Pericardium fibroblast (primary cell): Measurements from ENCODE around the gene STRA8. TPM values are rescaled to one million over a fixed set of nuclear protein-coding genes. Genes with fewer than 3 reads are reported as not detected.

Source experiments
- total RNA-seq: library from RNA; depleted of rRNA; stranded (reverse); fragments of >200 nt; gene quantifications from 2 replicates; pipeline ENCODE4 v1.2.3, GENCODE V29; 2015

STRA8 gene, protein sequence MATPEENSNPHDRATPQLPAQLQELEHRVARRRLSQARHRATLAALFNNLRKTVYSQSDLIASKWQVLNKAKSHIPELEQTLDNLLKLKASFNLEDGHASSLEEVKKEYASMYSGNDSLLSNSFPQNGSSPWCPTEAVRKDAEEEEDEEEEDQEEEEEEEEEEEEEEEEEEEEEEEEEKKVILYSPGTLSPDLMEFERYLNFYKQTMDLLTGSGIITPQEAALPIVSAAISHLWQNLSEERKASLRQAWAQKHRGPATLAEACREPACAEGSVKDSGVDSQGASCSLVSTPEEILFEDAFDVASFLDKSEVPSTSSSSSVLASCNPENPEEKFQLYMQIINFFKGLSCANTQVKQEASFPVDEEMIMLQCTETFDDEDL
- total RNA-seq, result not detected in 2 replicates

DNA sequence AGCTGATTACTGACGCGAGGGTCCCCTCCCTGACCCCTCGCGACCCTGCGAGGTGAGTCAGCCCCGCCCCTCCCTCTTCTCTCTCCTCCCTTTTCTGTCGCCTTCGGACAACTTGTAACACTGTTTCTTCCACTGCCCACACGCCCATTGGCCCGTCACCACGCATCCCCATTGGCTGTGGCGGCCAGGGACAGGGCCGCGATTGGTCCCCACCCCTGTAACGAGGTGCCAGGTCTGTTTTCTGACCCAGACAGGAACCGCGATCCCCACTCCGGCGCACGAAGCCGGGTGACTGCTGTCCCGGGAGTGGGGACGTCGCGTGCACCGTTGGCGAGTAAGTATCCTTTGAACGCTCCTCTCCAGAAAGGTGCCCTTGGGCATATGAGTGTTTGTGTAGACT is at the start of gene STRA8:
TSS of gene STRA8 (plus strand) at position 269 of the 400 bp plus-strand sequence. CDS start 6,687 bp downstream, outside the sequence.

DNA sequence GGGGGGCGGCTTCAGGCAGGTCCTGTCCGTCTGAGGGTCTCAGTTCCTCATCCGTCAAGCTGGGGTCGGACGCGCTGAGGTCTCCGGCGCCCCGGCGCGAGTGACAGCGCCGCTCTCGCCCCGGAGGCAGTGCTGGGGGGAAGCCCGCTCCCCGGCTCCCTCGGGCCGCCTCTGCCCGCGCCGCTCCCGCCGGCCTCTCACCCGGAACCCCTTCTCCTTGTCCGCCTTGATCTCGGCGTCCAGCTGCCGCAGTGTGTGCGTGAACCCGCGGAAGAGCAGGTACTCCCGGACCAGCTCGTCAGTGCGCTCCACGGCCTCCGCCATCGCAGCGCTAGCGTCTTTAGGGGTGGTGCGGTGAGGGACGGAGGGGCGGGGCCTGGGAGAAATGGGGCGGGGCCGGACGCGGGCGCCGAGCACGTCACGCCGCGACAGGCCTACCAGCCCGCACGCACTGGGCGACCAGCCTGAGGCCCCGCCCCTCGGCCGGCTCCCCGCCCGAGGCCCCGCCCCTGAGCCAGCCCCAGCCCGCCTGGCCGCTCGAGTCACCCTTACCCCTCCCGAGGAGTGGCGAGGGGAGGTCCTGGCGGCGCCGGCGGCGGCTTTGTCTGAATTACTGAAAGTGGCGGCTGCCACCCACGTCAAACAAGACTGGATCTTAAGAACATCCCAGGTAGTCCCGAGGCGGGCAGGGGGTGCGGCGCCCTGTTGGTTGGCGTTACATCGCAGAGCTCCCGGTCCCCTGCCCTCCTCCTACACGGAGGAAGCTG is 22.3 kb upstream of the STRA8 start, which contains the start of gene WDR91:
TSS of gene WDR91 (minus strand) at position 348 of the 767 bp plus-strand sequence. CDS start at position 324, 24 bp downstream.

Other genes with a start within 250 kb of the STRA8 start
- gene AGBL3, start 247.3 kb upstream of the STRA8 start, total RNA-seq, result 0.58 TPM in 1 of 2 replicates, not detected in the other
- gene TMEM140, start 85.8 kb upstream of the STRA8 start, total RNA-seq, result 0.47 and 6.3 TPM in 2 replicates
- gene CYREN, start 63.1 kb upstream of the STRA8 start, total RNA-seq, result 32.6 and 37.7 TPM in 2 replicates
- gene WDR91, start 22.3 kb upstream of the STRA8 start, total RNA-seq, result 6.0 and 8.4 TPM in 2 replicates